GM21576 (cell line): Measurements from ENCODE around the gene ORM1.

Source experiments
- ATAC-seq: cut with Tn5 transposase; IDR thresholded peaks from one replicate; pipeline ENCODE4 v1.9.1; 2021; ENCODE audit warnings: mild to moderate bottlenecking, moderate library complexity; ENCODE audit not compliant: unreplicated experiment

ORM1 gene

GRCh38 chr9:114362394-114362793, 39.5 kb downstream of the ORM1 start:
- no peak for ATAC-seq

GRCh38 chr9:114363424-114363823, 40.5 kb downstream of the ORM1 start:
- no peak for ATAC-seq

DNA sequence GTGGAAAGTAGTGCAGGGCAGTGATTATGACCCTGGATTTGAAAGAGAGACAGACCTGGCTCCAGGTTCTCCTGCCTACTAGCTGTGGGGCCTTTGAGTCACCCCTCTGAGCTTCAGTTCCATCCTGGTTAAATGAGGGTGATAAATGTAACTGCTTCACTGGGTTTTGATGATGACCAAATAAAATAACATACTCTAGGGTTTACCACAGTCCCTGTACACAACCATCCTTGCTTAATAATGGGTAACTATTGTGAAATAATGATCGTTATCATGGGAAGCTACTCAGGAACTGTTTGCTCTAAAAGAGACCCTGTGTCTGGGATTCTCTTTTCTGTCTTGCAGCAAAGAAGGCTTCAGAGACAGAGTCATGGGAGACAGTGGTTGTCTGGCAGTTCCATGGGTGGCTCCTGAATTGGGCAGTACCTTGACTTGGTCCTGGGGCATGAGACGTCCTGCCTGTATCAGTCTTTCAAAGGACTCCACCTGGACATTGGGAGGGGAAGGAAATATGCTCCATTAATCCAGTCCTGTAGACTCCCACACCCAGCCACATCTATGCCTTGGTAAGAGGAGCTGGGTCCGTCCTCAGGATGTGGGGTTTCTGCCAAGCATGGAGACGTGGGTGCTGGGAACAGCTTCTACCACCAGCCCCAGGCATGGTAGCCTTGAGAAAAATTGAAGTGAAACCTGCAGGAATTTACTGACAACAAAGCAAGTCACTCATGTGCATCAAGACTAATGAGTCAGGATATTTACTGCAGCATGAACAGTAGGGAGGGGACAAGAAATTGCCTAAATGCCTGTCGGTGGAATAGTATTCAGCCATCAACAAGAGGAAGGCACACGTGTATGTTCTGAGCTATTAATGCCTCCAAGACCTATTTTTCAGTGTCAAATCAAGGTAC, 41.5 kb downstream of the ORM1 start:
- ATAC-seq: no peak

GRCh38 chr9:114365194-114365593, 42.3 kb downstream of the ORM1 start:
- no peak for ATAC-seq

DNA sequence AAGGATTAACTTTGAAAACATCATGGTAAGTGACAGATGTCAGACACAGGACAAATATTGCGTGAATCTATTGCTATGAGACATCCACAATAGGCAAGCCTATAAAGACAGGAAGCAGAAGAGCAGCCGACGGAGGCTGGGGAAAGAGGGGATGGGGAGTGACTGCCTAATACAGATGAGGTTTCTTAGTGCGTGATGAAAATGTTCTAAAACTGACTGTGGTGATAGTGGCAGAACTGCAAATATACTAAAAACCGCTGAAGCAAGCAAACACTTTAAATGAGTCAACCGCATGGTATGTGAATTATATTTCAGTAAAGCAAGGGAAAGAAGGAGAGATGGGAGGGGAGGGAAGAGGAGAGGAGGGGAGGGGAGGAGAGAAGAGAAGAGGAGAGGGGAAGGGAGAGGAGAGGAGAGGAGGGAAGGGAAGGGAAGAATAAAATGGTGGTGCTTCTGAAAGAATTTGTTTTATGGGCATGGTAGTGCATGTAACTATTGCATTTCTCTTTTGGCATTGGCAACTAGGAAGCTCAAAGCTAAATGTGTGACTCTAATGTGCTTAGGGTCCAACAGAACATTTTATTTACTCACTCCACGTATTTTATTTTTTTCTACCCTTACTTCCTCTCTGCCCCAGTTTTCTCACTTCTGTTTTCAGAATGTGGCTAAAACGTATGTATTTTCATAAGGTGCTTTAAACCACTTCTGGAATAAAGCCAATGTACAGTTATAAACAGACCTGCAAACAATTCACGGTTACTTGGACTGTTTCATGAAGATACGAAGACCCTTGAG, 43.6 kb downstream of the ORM1 start:
- ATAC-seq: peak; percentile 45

GRCh38 chr9:114367366-114367765, 44.5 kb downstream of the ORM1 start:
- ATAC-seq: no peak

GRCh38 chr9:114367772-114368569, 45.1 kb downstream of the ORM1 start:
- no peak for ATAC-seq

DNA sequence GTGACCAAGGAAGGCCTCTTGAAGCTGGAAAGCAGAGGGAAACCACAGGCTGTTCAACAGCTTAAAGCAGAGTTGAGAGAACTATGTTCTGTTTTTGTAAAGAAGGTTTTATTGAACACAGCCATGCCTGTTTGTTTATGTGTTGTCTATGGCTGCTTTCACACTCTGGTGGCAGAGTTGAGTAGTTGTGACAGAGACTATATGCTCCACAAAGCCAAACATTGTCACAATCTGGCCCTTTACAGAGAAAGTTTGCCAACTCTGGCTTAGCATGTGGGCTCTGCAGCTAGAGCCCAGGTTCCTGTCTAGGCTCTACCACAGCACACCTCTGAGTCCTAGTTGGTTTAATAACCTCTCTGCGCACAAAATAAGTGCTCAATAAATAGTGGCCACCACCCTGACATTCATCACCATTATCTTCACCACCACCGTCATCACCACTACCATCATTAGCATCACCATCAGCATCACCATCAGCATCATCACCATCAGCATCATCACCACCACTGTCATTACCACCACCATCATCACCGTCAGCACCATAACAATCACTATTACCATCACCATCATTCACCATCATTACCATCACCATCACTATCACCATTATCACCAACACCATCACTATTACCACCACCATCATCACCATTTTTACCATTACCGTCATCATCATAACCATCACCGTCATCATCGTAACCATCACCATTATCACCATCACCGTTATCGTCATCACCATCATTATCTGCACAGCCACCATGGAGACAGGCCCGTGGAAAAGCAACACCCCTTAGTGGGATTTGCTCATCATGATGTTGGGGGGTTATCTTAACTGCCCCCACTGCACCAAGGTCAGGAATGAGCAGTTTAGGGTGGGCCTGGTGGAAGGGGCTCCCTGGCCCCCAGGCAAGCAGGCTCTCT, 46.6 kb downstream of the ORM1 start:
- no peak for ATAC-seq

- no peak for ATAC-seq
These were observed 47.5 kb downstream of the ORM1 start for GRCh38 chr9:114370251-114370967.

- ATAC-seq: no peak
These were observed 48.0 kb downstream of the ORM1 start for GRCh38 chr9:114370968-114371320.

GRCh38 chr9:114371343-114371944, 48.5 kb downstream of the ORM1 start:
- no peak for ATAC-seq

DNA sequence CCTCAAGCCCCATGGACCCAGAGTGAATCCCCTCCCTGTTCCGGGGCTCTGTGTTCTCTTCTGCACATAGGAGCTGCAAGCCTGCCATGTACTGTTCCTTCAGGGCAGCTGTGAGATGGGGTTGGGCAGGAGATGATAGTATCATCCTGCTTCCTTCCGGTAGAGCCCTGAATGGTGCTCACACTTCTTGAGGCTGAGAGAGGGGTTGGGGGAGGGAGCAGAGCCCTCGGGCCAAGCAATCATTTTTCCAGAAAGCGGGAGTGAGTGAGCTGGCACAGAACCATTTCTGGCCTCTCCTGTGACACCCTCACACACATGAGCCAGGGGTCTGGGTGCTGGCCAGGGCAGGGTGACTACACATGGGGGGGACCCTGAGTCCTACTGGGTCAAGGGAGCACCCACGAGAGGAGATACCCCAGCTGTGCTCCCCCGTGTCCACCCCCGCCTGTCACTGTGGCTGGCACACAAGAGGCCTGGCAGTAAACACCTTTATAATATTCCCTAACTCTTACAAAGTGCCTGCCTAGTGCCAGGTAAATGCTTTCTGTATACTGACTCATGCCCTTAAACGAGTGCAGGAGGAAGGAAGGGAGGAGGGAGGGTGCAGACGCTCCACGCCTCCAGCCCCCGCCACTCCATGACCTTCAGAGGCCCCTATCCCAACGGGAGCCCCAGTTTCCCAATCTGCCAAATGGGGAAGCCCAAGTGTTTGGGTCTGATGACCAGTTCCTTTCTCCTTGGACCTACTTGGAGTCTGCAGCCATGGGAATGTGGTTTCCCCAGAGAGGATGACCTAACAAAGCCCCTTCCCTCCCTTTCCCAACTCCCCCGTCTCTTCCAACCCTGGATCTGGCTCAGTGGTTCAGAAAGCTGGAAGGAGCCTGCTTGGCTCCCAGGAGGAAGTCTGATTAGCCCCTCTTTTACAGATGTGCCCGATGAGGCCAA, 49.3 kb downstream of the ORM1 start:
- ATAC-seq: peak; percentile 41

DNA sequence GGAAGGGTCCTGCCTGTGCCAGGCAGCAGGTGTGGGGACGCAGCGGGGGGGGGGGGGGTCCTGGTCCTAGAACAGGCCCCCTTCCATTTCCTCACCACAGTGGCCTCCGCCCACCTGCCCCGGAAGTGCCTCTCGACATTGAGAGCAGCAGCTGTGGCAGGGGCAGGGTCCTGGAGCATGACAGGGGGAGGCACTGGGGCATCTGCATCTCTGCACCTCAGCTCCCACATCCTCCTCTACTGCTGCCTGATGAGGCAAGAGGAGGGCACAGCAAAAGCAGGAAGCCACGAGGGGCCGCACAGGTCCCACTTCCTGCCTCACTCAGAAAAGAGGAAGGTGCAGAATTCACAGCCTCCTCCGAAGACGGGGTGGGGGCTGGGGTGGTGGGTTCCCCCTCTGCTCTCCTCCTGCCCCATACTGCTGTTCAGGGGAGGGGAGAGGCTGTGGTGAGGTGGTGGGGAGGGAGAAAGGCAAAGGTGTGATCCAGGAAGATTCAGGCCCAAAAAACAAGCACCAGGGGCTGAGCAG, 50.1 kb downstream of the ORM1 start:
- ATAC-seq: peak; percentile 91

- ATAC-seq: no peak
These were observed 51.2 kb downstream of the ORM1 start for GRCh38 chr9:114373960-114374730.

- ATAC-seq: no peak
These were observed 52.0 kb downstream of the ORM1 start for GRCh38 chr9:114374936-114375335.

- ATAC-seq: no peak
These were observed 52.7 kb downstream of the ORM1 start for GRCh38 chr9:114375386-114376175.
